Stimulated activated CD4-positive, alpha-beta T cell treated with anti-CD3 and anti-CD28 coated beads, Interleukin-15, amount 100 ng/mL, for 1 hour (primary cell): ENCODE measurements around the gene ALK.

Experiments used
- DNase-seq, 2 donors: peaks; one replicate each; pipeline ENCODE4 v3.0.0-alpha.2; 2020; ENCODE audit warnings: low read depth in 1 of 2, low spot score in 1 of 2

Gene ALK

GRCh38 chr2:29921560-29921915 is at the start of gene ALK:
TSS of gene ALK (minus strand) at chr2:29921586. CDS start at chr2:29920659, 927 bp downstream.
- peak in 1 of 2 donors; percentile 41 for DNase-seq

DNA sequence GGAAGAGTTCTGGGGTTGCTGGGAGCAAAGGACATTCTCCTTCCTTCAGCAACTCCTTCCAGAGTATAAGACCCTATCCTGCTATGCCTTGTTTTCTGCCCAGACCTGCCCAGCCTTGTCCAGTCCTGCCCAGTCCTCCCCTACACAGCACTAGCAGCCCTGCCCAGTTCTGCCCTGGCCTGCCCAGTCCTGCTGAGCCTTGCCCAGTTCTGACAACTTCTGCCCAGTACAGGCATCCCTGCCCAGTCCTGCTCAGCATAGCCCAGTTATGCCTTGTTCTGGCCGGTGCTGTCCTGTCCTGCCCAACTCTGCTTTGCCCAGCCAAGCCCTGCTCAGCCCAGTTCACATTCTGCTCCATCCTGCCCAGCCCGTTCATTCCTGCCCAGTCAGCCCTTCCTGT is 44.9 kb upstream of the ALK start:
- no peak for DNase-seq

GRCh38 chr2:29963972-29964570 is 42.7 kb upstream of the ALK start:
- DNase-seq, result no peak

DNA sequence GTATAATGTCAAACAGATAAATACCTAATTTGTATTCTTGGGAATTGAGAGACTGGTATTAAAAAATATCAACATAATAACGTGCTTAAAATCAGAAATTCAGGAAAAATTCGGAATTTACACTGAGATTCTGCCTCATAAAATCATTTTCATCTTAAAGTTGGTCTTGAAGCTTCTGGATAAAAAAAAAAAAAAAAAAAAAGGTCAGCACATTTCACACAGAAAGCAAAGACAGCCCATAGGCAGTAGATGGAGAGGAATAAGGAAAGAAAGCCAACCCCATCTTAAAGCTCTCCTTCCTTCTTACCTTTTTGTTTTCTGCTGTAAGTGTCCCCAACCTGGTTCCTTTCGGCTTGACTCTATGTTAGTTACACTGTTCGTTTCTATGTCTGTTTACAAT is 41.5 kb upstream of the ALK start:
- DNase-seq, result no peak

- no peak for DNase-seq
Measured at GRCh38 chr2:29954316-29954715, 32.9 kb upstream of the ALK start.

GRCh38 chr2:29952973-29953372 is 31.6 kb upstream of the ALK start:
- DNase-seq, result no peak

- no peak for DNase-seq
Measured at GRCh38 chr2:29951576-29951975, 30.2 kb upstream of the ALK start.

DNA sequence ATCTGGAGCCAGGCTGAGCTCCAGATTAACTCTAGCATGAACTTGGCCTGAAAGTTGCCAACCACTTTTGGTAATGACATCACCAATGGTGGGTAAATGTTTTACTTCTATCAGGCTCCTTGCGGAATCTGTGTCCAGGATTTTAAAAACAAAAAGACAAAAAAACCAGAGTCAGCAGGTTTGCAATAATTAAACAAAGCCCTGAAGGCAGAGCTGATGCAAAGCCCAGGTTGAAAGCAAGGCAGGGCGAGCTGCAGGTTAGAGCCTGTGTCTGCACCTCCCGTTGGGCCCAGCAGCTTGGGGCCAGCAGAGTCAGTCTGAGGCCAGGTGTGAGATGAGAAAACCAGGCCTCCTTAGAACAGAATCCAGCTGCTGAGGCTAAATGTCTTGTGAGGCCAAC is 29.1 kb upstream of the ALK start:
- DNase-seq, result no peak

DNA sequence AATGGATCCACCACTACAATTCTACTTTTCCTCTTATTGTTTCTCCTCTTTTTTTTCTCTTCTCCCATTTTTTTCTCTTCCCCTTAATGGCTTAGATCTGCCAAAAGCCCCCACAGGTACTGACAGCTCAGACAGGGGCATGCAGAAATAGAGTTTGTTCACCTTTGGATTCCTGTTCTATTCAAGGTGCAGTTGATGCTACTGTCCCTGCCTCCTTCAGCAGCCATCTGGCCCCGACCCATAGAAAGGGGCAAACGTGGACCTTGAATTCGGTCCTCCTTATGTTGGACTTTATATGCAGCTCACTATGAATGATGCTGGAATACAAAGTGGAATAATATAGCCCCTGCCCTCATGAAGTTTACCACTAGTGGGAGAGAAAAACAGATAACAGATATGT is 27.7 kb upstream of the ALK start:
- DNase-seq, result no peak

DNA sequence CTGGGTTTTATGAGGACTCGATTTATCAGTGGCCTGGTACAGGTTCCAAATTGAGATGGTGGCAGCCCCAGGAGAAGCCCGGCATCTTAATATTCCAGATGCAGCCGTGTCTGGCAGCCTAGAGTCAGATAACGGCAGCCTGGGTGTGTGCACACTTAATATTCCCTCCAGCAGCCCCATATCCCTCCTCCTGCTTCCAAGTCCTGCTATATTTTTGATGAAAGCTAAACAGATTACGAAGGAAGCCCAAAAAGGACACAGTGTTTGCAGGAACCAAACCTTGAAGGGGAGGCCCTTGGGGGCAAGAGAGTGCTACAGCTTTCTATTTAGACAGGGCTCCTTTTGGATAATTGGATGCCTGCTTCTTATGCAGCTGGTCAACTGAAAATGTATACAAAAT is 25.1 kb upstream of the ALK start:
- no peak for DNase-seq

GRCh38 chr2:29942711-29943110 is 21.3 kb upstream of the ALK start:
- DNase-seq, result no peak

DNA sequence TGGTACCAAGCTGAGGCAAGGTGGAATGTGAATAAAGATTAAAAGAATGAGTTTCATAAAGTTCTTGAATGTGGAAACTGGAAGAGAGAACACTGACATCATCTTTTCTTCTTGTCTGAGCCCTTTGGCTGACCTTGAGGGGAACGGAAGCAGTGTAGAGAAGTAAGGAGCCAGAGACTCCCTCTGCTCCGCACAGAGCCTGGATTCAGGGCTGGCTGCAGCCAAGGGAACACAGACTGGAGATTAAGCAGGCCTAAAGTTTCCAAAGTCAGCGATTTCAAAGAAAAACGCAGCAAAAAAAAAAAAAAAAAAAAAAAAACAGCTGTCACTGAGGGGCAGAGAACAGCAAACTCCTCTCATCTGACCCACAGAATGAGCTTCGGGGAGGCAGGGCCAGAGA is 19.3 kb upstream of the ALK start:
- DNase-seq, result no peak

DNA sequence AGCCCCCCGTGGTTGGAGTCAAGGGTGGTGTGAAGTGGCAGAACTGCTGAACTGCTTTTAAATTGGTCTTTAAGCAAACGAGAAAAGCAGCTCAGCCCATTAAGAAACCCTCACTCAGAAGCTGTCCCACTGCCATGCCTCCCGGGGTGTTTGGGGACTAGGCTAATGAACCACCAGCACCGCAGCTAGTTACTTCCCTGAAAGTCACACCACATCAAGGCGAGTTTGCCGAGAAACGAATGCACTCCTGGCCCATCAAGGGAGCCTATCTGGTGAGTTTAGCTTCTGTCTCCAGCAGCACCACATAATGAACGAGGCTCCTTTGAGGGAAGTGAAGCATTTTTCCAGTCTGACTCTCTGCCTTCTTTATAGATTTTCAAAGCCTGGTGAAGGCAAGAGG is 14.6 kb upstream of the ALK start:
- no peak for DNase-seq

GRCh38 chr2:29931818-29932217 is 10.4 kb upstream of the ALK start:
- no peak for DNase-seq

GRCh38 chr2:29923110-29923721 is 1.8 kb upstream of the ALK start:
- DNase-seq, result no peak

- DNase-seq, result no peak
Measured at GRCh38 chr2:29922605-29923004, 1.2 kb upstream of the ALK start.

DNA sequence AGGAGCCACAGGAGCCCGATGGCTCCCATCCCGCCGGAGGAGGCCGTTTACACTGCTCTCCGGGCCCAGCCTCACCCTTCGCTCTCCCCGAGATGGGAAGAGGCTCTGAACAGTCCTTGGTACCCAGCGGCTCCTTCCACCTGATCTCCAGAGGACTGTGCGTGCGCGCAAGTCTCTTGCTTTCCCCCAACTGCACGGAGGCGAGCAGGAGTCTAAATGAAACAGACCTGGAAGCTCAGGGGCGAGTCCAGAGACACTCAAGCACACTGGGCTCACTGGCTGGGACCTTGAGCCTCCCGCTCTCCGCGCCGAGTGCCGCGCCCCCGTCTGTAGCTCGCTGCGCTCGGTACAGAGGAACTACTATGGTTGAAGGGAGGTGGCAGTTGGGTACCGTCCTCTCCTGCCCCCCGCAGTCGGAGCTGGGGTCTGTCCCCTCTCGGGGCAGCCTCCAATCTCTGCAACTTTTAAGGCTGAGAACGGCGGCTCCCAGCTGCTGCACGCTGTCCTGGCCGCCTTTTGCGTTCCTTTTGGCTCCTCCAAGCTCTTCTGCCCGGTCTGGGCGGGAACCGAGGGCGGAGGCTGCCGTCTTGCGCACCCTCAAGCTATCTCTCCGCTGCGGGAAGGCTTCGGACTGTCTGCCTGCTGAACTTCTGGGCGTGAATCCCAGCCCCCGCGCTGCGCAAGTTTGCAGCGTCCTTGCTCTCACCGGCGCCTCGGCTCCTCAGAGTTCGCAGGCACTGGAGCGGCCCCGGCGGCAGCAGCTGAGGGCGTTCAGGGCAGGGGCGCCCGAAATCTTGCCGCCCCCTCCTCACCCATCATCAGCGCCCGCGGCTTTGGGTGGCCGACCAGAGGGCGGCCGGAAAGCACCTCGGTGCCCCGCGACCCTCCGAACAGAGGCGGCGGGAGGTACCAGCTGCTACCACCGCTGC is 491 bp downstream of the ALK start:
- no peak for DNase-seq

DNA sequence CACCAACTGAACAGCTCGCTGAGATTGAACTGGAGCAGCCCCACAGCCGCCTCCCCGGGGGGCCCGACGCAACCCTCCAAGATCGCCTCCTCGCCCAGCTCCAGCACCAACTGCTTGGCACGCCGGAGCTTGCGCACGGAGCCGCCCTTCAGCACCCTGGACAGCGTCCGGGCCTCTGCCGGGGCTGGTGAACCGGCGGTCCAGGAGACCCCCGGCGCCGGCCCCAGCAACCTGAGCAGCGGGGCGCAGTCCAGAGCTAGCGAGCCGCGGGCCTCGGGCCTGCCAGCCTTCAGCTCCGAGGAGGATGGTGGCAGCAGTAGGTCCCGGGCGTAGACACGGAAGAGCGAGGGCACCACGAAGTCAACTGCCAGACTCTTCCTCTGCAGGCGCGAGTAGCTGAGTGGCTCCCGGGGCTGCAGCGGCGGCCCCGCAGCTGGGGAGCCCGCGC is 1.2 kb downstream of the ALK start:
- peak in 1 of 2 donors; percentile 24 for DNase-seq

DNA sequence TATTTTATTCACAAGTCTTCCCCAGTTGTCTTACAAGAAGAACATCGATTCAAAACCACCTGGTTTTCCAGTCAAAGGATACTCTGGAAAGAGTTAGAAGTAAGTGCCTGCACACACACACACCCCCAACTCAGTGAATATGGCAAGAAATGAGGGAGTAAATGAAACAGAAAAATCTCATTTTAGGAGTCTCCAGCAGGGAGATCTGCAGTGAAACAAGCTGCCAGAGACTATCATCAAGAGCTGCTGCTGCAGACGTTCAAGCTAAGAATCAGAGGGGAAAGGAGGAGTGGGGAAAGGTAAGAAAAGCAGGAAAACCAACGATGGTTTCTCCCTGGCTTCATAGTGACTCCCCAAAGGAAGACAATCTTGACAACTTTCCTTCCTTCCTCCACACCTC is 2.4 kb downstream of the ALK start:
- no peak for DNase-seq

DNA sequence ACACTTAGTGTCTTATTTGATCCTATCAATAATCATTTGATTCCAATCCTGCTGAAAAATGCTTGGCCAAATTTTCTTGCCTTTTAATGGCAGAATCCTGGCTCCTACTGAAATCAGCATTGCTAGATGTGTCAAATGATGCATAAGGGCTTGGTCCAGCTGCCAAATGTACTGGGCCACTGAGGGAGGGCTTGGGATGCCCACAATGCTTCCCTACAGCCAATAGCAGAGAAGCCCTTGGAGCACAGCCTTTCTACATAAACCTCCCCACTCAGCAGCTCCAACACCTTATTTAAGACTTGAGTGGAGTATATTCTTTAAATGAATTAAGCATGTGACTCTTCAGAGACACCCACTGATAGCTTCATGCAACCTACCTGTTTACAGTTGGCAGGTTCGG is 3.6 kb downstream of the ALK start:
- DNase-seq, result no peak

- no peak for DNase-seq
Measured at GRCh38 chr2:29916571-29916970, 4.8 kb downstream of the ALK start.

DNA sequence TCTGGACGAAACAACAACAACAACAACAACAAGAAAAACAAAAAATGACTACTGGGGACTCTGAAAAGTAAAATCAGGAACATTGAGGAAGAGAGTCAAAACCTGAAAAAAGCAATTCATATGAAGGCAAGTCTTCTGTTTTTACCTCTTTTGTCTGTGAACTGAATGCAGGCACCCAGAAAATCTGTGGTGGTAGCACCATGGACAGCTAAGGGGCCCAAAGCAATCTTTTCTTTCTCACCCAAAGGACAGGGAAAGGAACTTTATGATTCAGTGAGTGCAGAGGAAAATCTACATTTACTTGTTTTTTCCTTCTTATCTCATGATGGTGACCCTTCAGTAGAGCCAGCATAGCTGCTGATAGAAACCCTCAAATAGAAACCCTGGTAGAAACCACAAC is 10.4 kb downstream of the ALK start:
- no peak for DNase-seq
